Spleen (tissue), 7 donors: ENCODE measurements around the gene ARHGEF2.

Experiments used
- POLR2A ChIP-seq, 3 donors: fragments of 450-650 bp; IDR thresholded peaks; one replicate each; pipeline ENCODE4 v1.5.1; 2017; ENCODE audit warnings: antibody characterized with exemption in 3 of 3, mild to moderate bottlenecking in 1 of 3
- TF ChIP-seq, protein P1 (sequence below), 11 experiments: fragments of 200-600 bp in 7 of 11; fragments of 450-650 bp in 4 of 11; sonication (generic) in 4 of 11; IDR thresholded peaks in 8 of 11; conservative IDR thresholded peaks in 3 of 11; 1 replicate in 7 of 11; 2 replicates in 4 of 11; pipeline versions ENCODE4 v1.4.0 to v1.8.0; 2016 to 2021; ENCODE audit warnings: antibody characterized with exemption in 11 of 11, inconsistent platforms in 4 of 11, mild to moderate bottlenecking in 1 of 11
- donor health status: DM: no; HTN: no; CAD: no; lungs with moderate emphysema.
- donor health status: DM: no; HTN: no; CAD: no.
- donor health status: DM: no; HTN: no; CAD: no.

- TF ChIP-seq, protein P1, sequence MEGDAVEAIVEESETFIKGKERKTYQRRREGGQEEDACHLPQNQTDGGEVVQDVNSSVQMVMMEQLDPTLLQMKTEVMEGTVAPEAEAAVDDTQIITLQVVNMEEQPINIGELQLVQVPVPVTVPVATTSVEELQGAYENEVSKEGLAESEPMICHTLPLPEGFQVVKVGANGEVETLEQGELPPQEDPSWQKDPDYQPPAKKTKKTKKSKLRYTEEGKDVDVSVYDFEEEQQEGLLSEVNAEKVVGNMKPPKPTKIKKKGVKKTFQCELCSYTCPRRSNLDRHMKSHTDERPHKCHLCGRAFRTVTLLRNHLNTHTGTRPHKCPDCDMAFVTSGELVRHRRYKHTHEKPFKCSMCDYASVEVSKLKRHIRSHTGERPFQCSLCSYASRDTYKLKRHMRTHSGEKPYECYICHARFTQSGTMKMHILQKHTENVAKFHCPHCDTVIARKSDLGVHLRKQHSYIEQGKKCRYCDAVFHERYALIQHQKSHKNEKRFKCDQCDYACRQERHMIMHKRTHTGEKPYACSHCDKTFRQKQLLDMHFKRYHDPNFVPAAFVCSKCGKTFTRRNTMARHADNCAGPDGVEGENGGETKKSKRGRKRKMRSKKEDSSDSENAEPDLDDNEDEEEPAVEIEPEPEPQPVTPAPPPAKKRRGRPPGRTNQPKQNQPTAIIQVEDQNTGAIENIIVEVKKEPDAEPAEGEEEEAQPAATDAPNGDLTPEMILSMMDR (IDR thresholded peaks at IDR 0.05 in 8 of 11, conservative IDR thresholded peaks at IDR 0.05 in 3 of 11) = no peak
- TF ChIP-seq POLR2A (IDR thresholded peaks at IDR 0.05) = no peak
Observed at GRCh38 chr1:155934936-155935590, 43.3 kb downstream of the ARHGEF2 start.
